GM10266 (cell line): ENCODE data around the gene CREB3L2.

Experiments
- DNase-seq: peaks from one replicate; pipeline ENCODE4 v3.0.0; 2012; ENCODE audit errors: extremely low spot score
- TF ChIP-seq, protein P1 (sequence below): IDR thresholded peaks from 2 replicates; pipeline ENCODE4 v1.5.1; 2012; ENCODE audit warnings: mild to moderate bottlenecking, low read depth; ENCODE audit not compliant: control insufficient read depth, insufficient read depth; ENCODE audit errors: missing control alignments

CREB3L2 gene

GRCh38 chr7:137853053-137853452 lies 148.8 kb downstream of the CREB3L2 start:
- no peak for DNase-seq
- TF ChIP-seq, protein P1, sequence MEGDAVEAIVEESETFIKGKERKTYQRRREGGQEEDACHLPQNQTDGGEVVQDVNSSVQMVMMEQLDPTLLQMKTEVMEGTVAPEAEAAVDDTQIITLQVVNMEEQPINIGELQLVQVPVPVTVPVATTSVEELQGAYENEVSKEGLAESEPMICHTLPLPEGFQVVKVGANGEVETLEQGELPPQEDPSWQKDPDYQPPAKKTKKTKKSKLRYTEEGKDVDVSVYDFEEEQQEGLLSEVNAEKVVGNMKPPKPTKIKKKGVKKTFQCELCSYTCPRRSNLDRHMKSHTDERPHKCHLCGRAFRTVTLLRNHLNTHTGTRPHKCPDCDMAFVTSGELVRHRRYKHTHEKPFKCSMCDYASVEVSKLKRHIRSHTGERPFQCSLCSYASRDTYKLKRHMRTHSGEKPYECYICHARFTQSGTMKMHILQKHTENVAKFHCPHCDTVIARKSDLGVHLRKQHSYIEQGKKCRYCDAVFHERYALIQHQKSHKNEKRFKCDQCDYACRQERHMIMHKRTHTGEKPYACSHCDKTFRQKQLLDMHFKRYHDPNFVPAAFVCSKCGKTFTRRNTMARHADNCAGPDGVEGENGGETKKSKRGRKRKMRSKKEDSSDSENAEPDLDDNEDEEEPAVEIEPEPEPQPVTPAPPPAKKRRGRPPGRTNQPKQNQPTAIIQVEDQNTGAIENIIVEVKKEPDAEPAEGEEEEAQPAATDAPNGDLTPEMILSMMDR: no peak

DNA sequence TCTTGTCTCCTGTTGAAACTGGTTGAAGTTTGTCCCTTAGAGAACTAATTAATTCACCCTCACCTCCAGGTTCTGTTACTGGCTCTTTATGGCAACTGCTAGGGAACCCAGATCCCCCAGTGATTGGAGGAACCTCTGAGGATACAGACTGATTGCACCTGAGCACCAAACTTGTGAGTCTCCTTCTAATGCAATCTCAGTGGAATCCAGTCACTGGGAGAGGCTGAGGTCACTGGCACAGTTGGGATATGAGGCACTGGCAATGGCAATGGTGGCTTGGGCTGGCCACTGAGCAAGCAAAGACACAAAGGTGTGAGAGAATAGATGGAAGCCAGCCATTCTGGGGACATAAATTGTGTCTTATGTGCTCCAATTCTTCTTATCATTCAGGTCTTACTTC lies 149.8 kb downstream of the CREB3L2 start:
- TF ChIP-seq, protein P1: no peak
- no peak for DNase-seq

DNA sequence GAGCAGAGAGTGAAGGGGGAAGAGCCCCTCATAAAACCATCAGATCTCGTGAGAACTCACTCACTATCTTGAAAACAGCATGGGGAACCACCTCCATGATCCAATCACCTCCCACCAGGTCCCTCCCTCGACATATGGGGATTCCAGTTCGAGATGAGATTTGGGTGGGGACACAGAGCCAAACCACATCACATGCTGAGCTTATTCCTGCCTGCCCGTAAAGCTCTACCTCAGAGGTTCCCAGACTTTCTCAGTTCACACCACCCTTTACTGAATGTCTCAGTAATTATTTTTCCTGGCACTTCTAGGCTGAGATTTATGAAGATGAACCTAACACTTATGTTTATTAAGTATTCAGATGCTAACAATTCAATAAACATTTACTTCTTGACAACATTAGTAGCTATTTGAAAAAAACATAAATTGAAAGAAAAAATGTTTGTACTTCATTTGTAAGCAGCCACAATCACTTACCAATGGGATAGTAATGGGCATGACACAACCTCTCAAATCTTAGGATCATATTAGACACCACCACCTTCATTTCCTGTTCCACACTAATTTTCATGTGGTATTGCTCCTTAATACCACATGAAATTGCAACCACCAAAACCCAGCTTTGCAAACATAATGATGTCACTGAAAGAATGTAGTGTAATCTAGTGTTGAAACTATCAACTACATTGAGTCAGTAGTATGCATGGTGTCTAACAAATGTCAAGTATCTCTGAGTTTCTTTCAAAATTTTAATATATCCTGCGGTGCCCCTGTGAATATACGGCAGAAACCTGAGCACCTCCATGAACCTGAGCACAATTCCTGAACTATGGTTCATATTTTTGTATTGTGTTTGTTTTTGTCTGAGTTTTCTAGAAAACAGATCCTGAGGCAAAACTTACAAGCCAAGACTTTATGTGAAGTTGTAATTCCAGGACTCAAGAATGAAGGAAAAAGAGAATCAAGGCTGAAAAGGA lies 150.6 kb downstream of the CREB3L2 start:
- DNase-seq: no peak
- TF ChIP-seq, protein P1: no peak

DNA sequence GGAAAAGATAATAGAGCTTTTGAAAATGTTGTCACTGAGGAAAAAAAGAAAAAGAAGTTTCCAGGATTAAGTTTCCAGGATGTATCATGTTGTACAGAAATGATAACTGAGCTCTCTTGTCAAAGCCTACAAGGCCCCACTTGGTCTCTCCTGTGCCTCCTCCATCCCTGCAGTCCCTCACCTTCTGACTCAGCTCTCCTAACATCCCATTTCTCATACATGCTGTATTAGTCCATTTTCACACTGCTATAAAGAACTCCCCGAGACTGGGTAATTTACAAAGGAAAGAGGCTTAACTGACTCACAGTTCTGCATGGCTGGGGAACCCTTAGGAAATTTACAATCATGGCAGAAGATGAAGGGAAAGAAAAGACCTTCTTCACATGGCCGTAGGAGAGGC lies 151.3 kb downstream of the CREB3L2 start:
- TF ChIP-seq, protein P1: no peak
- DNase-seq: no peak

GRCh38 chr7:137848095-137848494 lies 153.8 kb downstream of the CREB3L2 start:
- TF ChIP-seq, protein P1: no peak
- DNase-seq: no peak

- DNase-seq: peak; percentile 51
- TF ChIP-seq, protein P1: no peak
These were observed 154.3 kb downstream of the CREB3L2 start for GRCh38 chr7:137847568-137848050.

DNA sequence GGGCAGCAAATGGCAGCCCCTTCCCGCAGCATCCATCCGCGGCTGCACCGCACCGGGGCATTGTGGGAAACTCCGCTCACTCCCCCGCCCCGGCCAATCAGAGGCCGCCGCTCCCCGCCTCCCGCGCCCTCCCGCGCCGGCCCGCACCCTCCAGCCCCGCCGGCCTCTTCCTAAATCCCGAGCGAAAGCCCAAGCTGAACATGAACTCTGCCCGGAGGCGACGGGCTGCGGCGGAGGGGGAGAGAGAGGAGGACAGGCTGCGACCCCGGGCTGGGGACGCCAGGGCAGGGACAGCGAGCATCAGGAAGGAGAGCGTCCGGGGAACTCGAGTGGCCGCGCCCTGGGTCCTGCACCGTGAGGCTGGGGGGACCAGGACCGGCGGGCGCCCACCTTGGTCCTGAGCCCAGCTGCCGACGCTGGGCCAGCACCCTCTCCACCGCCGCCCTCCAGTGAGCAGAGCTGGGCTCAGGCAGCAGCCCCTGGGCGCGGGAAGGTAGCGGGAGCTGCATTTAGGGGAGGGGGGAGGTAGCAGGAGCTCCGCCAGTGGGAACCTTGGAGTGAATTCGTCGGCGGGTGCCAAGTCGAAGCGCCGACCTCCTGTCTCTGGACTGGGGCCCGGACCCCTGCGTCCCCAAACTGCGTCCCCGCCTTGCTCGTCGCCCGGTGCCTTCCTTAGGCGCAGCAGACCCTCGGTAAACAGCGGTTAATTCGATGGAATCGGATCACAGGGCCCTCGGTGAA lies 154.9 kb downstream of the CREB3L2 start, which contains the start of gene DGKI:
Gene DGKI (minus strand): TSS at position 148 of the 741 bp plus-strand sequence.
- TF ChIP-seq, protein P1: no peak
- DNase-seq: no peak
